ENCODE measurements around the gene F2RL2. TPM values are rescaled to one million over a fixed set of nuclear protein-coding genes. Genes with fewer than 3 reads are reported as not detected.

Gene F2RL2
- total RNA-seq, 3 donors from 2014 or later, result under 0.01 to 3.4 (median 2.9) TPM

DNA sequence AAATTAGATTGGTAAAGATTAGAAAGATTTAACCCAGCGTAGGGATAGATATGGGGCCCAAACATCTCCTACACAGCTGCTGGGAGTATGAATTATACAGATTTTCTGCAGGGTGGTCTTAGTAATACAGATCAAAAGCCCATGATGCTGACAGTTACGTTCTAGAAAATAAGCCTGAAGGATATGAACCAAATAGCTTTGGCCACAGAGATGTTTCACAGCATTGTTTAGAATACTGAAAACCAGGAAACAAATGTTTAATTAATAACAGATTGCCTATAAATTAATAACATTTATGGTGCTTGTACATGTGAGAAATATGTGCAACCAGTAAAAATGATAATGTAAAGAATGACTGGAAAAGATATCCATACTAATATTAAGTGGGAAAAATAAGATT, 24.7 kb downstream of the F2RL2 start:
- intact Hi-C loops (cut with DNase I; ENCODE audit: low total_unique reads), result loop anchor here (10.0 kb wide), 1 partner anchor 736 kb away; no protein-coding TSS in a partner anchor

DNA sequence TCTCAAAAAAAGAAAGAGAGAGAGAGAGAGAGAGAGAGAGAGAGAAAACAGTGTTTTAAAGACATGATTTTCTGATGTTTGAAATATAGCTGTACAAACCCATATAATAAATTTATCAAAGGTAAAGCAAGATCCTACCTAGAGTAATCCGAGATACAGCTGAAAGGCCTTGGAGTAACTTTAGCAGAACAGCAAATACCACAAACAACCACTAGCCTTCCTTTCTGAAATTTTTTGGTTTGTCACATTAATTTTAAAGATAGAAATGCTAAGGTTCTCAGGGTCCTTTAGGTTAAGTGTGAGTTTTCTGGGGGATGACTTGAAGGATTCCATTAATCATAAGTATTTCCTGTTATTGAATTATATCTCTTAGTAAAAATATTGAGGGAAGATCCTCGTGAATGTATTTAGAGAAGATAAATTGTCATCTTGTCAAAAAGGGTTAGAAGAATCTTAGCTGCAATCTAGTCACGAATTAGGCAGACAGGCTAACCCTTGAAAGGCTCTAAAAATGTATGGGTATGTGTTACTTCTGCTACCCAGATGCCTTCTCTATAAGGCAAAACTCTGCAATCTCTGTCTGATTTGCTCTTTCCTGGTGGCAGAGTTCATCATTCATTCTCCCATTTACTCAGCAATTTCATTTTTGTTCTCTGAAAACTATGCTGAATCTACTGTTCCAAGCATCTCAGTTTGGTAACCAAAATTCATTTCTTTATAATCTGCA, 27.3 kb downstream of the F2RL2 start:
- intact Hi-C loops (cut with DNase I; ENCODE audit: low total_unique reads), result loop anchor here (10.0 kb wide), 1 partner anchor 739 kb away; no protein-coding TSS in a partner anchor
- no peak for TF ChIP-seq POLR2A (IDR thresholded peaks at IDR 0.05)
- TF ChIP-seq, protein P1, sequence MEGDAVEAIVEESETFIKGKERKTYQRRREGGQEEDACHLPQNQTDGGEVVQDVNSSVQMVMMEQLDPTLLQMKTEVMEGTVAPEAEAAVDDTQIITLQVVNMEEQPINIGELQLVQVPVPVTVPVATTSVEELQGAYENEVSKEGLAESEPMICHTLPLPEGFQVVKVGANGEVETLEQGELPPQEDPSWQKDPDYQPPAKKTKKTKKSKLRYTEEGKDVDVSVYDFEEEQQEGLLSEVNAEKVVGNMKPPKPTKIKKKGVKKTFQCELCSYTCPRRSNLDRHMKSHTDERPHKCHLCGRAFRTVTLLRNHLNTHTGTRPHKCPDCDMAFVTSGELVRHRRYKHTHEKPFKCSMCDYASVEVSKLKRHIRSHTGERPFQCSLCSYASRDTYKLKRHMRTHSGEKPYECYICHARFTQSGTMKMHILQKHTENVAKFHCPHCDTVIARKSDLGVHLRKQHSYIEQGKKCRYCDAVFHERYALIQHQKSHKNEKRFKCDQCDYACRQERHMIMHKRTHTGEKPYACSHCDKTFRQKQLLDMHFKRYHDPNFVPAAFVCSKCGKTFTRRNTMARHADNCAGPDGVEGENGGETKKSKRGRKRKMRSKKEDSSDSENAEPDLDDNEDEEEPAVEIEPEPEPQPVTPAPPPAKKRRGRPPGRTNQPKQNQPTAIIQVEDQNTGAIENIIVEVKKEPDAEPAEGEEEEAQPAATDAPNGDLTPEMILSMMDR (IDR thresholded peaks at IDR 0.05), result no peak
- Histone ChIP-seq H3K9me3 (no peaks in the 10 kb centered on the region), H3K4me3 (no peak overlapping the region), H3K36me3 (no peaks in the 10 kb centered on the region), H3K27ac (no peak overlapping the region), H3K27me3 (no peaks in the 10 kb centered on the region), H3K4me1 (no peaks in the 10 kb centered on the region)
- no peak for DNase-seq (ENCODE audit: low spot score in 2 of 2)

More for the DNA sequence above, 24.7 kb downstream of the F2RL2 start:
- Histone ChIP-seq H3K36me3 (no peaks in the 10 kb centered on the region), H3K4me1 (no peaks in the 10 kb centered on the region), H3K9me3 (no peaks in the 10 kb centered on the region), H3K4me3 (no peak overlapping the region), H3K27me3 (no peaks in the 10 kb centered on the region), H3K27ac (no peak overlapping the region)
- TF ChIP-seq, protein P1 (IDR thresholded peaks at IDR 0.05), result no peak
- TF ChIP-seq POLR2AphosphoS5 (IDR thresholded peaks at IDR 0.05), result no peak
- no peak for TF ChIP-seq POLR2A (IDR thresholded peaks at IDR 0.05)
- DNase-seq (ENCODE audit: low spot score in 2 of 2), result no peak

DNA sequence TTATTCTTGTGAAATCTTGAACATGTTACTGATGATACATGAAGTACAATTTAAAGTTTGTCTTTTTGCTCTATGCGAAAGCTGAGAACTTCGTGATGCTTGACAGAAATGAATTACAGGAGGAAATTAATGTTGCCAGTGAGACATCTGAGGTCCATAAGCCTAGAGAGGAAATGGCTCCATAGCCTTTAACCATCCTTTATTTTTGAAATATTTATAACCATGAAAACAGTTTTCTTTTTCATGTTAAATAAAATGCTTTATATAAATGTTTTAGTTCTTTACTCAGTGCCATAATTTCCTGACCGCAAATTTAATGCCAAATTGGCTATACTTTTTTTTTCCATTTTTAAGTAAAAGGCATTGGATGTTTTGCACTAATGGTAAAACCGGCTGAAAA, 29.1 kb downstream of the F2RL2 start:
- Histone ChIP-seq H3K27ac (no peak overlapping the region), H3K27me3 (no peaks in the 10 kb centered on the region), H3K4me1 (no peaks in the 10 kb centered on the region), H3K9me3 (no peaks in the 10 kb centered on the region), H3K36me3 (no peaks in the 10 kb centered on the region), H3K4me3 (no peak overlapping the region)
- intact Hi-C loops (cut with DNase I; ENCODE audit: low total_unique reads), result loop anchor here (10.0 kb wide), 1 partner anchor 741 kb away; no protein-coding TSS in a partner anchor
- no peak for DNase-seq (ENCODE audit: low spot score in 2 of 2)
- TF ChIP-seq, protein P1 (IDR thresholded peaks at IDR 0.05), result no peak

DNA sequence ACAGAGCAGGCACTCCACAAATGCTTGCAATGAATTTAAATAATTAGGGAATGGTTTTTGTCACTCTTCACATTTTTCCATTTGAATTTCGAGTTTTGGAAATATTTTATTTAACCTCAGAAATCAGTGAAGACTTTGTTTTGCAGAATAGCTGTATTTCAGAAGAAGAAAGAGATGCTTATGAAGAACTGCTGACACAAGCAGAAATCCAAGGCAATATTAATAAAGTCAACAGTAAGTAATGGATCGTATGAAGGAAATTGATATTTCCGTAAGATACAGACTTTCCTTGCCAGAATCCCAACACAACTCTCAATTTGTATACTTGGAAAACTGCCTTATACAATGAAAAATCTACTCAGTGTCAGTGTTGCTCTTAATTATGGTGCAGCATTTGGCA, 30.5 kb downstream of the F2RL2 start:
- Histone ChIP-seq H3K9me3 (no peaks in the 10 kb centered on the region), H3K4me3 (no peak overlapping the region), H3K4me1 (no peaks in the 10 kb centered on the region), H3K27me3 (no peaks in the 10 kb centered on the region), H3K27ac (no peak overlapping the region), H3K36me3 (no peaks in the 10 kb centered on the region)
- no peak for DNase-seq (ENCODE audit: low spot score in 2 of 2)
- intact Hi-C loops (cut with DNase I; ENCODE audit: low total_unique reads), result loop anchor here (10.0 kb wide), 1 partner anchor 742 kb away; no protein-coding TSS in a partner anchor
- no peak for TF ChIP-seq POLR2A (IDR thresholded peaks at IDR 0.05)
- no peak for TF ChIP-seq POLR2AphosphoS5 (IDR thresholded peaks at IDR 0.05)
- TF ChIP-seq, protein P1 (IDR thresholded peaks at IDR 0.05), result no peak

DNA sequence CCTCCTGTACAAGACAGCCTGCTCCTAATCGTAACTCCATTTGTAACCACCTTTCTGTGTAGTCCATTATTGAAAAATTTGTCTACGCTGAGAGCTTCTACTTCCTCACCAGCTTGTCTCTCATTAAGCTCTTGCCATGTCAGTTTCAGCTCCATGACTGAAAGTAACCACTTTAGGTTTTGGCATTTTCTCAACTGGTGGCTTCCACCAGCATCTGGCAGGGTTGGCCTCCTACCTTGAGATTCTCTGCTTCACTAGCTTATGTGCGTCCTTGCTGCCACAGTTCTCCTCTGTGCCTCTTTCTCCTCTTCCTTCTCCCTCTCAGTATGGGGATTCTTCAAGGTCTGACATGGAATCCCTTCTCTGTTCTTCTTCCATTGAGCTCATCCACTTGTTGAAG, 31.8 kb downstream of the F2RL2 start:
- intact Hi-C loops (cut with DNase I; ENCODE audit: low total_unique reads), result loop anchor here (10.0 kb wide), 1 partner anchor 743 kb away; no protein-coding TSS in a partner anchor
- Histone ChIP-seq H3K27me3 (no peaks in the 10 kb centered on the region), H3K9me3 (no peaks in the 10 kb centered on the region), H3K36me3 (no peaks in the 10 kb centered on the region), H3K4me3 (no peak overlapping the region), H3K4me1 (no peaks in the 10 kb centered on the region), H3K27ac (no peak overlapping the region)
- no peak for DNase-seq (ENCODE audit: low spot score in 2 of 2)
- TF ChIP-seq, protein P1 (IDR thresholded peaks at IDR 0.05), result no peak
- TF ChIP-seq POLR2A (IDR thresholded peaks at IDR 0.05), result no peak
- no peak for TF ChIP-seq POLR2AphosphoS5 (IDR thresholded peaks at IDR 0.05)
